ENCODE measurements around the gene NCOA1.

NCOA1 gene

GRCh38 chr2:24642351-24642750 is 151.3 kb downstream of the NCOA1 start:
- Histone ChIP-seq H3K27me3 (replicated peaks in 2 of 5; ENCODE audit: control insufficient read depth in 4 of 5, insufficient read depth in 5 of 5, low read length in 4 of 5) (no peaks in the 10 kb centered on the region), H3K9me3 (ENCODE audit: control extremely low read depth in 1 of 5, control insufficient read depth in 4 of 5, insufficient read depth in 2 of 5, low read depth in 1 of 5, low read length in 4 of 5) (peaks cover 0 to 9% (median 0%) of the 10 kb centered on the region in 5 experiments), H3K36me3 (ENCODE audit: control insufficient read depth in 4 of 4, insufficient read depth in 4 of 4, low read length in 3 of 4) (peaks cover 0 to 4% (median 1%) of the 10 kb centered on the region in 4 experiments), H3K4me3 (ENCODE audit: control insufficient read depth in 1 of 7, extremely low read depth in 1 of 7, insufficient read depth in 4 of 7, low read depth in 2 of 7, low read length in 6 of 7) (no peak overlapping the region), H3K27ac (ENCODE audit: insufficient read depth in 1 of 2, low read depth in 1 of 2, low read length in 2 of 2, poor library complexity in 1 of 2, severe bottlenecking in 2 of 2) (no peak overlapping the region), H3K4me1 (ENCODE audit: control extremely low read depth in 1 of 4, control insufficient read depth in 4 of 4, insufficient read depth in 4 of 4, low read length in 3 of 4) (no peaks in the 10 kb centered on the region)
- DNase-seq: no peak
- WGBS (ENCODE audit: insufficient coverage): no CpG with 5 or more reads among the region's 1 CpG
- CTCF ChIA-PET: no interaction called here
- POLR2A ChIA-PET: no interaction called here

- WGBS (ENCODE audit: insufficient coverage): 100% methylated on average over 1 of the region's 1 CpG
- ChIA-PET CTCF (interaction anchor here (0.6 to 1.1 kb wide), 2 partner anchors 118 to 181 kb away, joined by 3 read pairs; no protein-coding TSS in a partner anchor), POLR2A (no interaction called here)
- no peak overlapping the region for H3K27ac ChIP-seq (ENCODE audit: insufficient read depth in 1 of 2, low read depth in 1 of 2, low read length in 2 of 2, poor library complexity in 1 of 2, severe bottlenecking in 2 of 2)
- no peaks in the 10 kb centered on the region for H3K27me3 ChIP-seq (replicated peaks in 2 of 5; ENCODE audit: control insufficient read depth in 4 of 5, insufficient read depth in 5 of 5, low read length in 4 of 5)
- peaks cover 0 to 8% (median 0%) of the 10 kb centered on the region in 5 experiments for H3K9me3 ChIP-seq (ENCODE audit: control extremely low read depth in 1 of 5, control insufficient read depth in 4 of 5, insufficient read depth in 2 of 5, low read depth in 1 of 5, low read length in 4 of 5)
- H3K36me3 ChIP-seq (ENCODE audit: control insufficient read depth in 4 of 4, insufficient read depth in 4 of 4, low read length in 3 of 4): peaks cover 0 to 4% (median 1%) of the 10 kb centered on the region in 4 experiments
- H3K4me3 ChIP-seq (ENCODE audit: control insufficient read depth in 1 of 7, extremely low read depth in 1 of 7, insufficient read depth in 4 of 7, low read depth in 2 of 7, low read length in 6 of 7): no peak overlapping the region
- no peak for DNase-seq
- no peaks in the 10 kb centered on the region for H3K4me1 ChIP-seq (ENCODE audit: control extremely low read depth in 1 of 4, control insufficient read depth in 4 of 4, insufficient read depth in 4 of 4, low read length in 3 of 4)
Measured at GRCh38 chr2:24643051-24643450, 152.0 kb downstream of the NCOA1 start.

DNA sequence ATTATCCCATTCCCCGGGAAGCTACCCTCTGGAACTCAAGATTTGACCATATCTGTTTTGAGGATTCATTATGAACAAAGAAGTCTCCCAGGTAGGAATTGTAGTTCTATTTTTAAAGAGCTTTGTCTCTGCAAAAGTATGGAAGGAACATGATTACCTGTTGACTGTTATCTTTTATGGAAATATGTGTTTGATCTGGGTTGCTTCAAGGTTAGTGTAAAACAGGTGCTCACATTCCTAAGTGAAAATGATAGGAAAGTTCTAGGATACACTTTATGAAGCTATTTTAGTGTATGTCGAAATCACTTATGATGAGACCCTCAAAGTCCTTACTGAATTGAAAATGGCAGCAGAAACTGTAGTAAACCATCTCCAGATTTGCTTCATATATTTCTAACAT is 153.0 kb downstream of the NCOA1 start:
- Histone ChIP-seq H3K4me1 (ENCODE audit: control extremely low read depth in 1 of 4, control insufficient read depth in 4 of 4, insufficient read depth in 4 of 4, low read length in 3 of 4) (no peaks in the 10 kb centered on the region), H3K4me3 (ENCODE audit: control insufficient read depth in 1 of 7, extremely low read depth in 1 of 7, insufficient read depth in 4 of 7, low read depth in 2 of 7, low read length in 6 of 7) (no peak overlapping the region), H3K9me3 (ENCODE audit: control extremely low read depth in 1 of 5, control insufficient read depth in 4 of 5, insufficient read depth in 2 of 5, low read depth in 1 of 5, low read length in 4 of 5) (peaks cover 0 to 2% (median 0%) of the 10 kb centered on the region in 5 experiments), H3K27me3 (replicated peaks in 2 of 5; ENCODE audit: control insufficient read depth in 4 of 5, insufficient read depth in 5 of 5, low read length in 4 of 5) (no peaks in the 10 kb centered on the region), H3K27ac (ENCODE audit: insufficient read depth in 1 of 2, low read depth in 1 of 2, low read length in 2 of 2, poor library complexity in 1 of 2, severe bottlenecking in 2 of 2) (no peak overlapping the region), H3K36me3 (ENCODE audit: control insufficient read depth in 4 of 4, insufficient read depth in 4 of 4, low read length in 3 of 4) (peaks cover 0 to 2% (median under 1%) of the 10 kb centered on the region in 4 experiments)
- DNase-seq: no peak
- POLR2A ChIA-PET: no interaction called here
- CTCF ChIA-PET: interaction anchor here (1.1 kb wide), 1 partner anchor 182 kb away, joined by 3 read pairs; no protein-coding TSS in a partner anchor
- WGBS (ENCODE audit: insufficient coverage): no CpG with 5 or more reads among the region's 2 CpGs

GRCh38 chr2:24650997-24651642 is 160.1 kb downstream of the NCOA1 start:
- no peaks in the 10 kb centered on the region for H3K9me3 ChIP-seq (ENCODE audit: control extremely low read depth in 1 of 5, control insufficient read depth in 4 of 5, insufficient read depth in 2 of 5, low read depth in 1 of 5, low read length in 4 of 5)
- H3K4me3 ChIP-seq (ENCODE audit: control insufficient read depth in 1 of 7, extremely low read depth in 1 of 7, insufficient read depth in 4 of 7, low read depth in 2 of 7, low read length in 6 of 7): no peak overlapping the region
- ChIA-PET CTCF (no interaction called here), POLR2A (interaction anchor here (0.6 kb wide), 1 partner anchor 143 kb away, joined by 3 read pairs; no protein-coding TSS in a partner anchor)
- no peak overlapping the region for H3K27ac ChIP-seq (ENCODE audit: insufficient read depth in 1 of 2, low read depth in 1 of 2, low read length in 2 of 2, poor library complexity in 1 of 2, severe bottlenecking in 2 of 2)
- no peak for DNase-seq
- H3K4me1 ChIP-seq (ENCODE audit: control extremely low read depth in 1 of 4, control insufficient read depth in 4 of 4, insufficient read depth in 4 of 4, low read length in 3 of 4): no peaks in the 10 kb centered on the region
- no peaks in the 10 kb centered on the region for H3K36me3 ChIP-seq (ENCODE audit: control insufficient read depth in 4 of 4, insufficient read depth in 4 of 4, low read length in 3 of 4)
- no peaks in the 10 kb centered on the region for H3K27me3 ChIP-seq (replicated peaks in 2 of 5; ENCODE audit: control insufficient read depth in 4 of 5, insufficient read depth in 5 of 5, low read length in 4 of 5)

- CTCF ChIA-PET: no interaction called here
- Histone ChIP-seq H3K27me3 (replicated peaks in 2 of 5; ENCODE audit: control insufficient read depth in 4 of 5, insufficient read depth in 5 of 5, low read length in 4 of 5) (no peaks in the 10 kb centered on the region), H3K9me3 (ENCODE audit: control extremely low read depth in 1 of 5, control insufficient read depth in 4 of 5, insufficient read depth in 2 of 5, low read depth in 1 of 5, low read length in 4 of 5) (no peaks in the 10 kb centered on the region), H3K4me3 (ENCODE audit: control insufficient read depth in 1 of 7, extremely low read depth in 1 of 7, insufficient read depth in 4 of 7, low read depth in 2 of 7, low read length in 6 of 7) (no peak overlapping the region), H3K4me1 (ENCODE audit: control extremely low read depth in 1 of 4, control insufficient read depth in 4 of 4, insufficient read depth in 4 of 4, low read length in 3 of 4) (no peaks in the 10 kb centered on the region), H3K36me3 (ENCODE audit: control insufficient read depth in 4 of 4, insufficient read depth in 4 of 4, low read length in 3 of 4) (no peaks in the 10 kb centered on the region), H3K27ac (ENCODE audit: insufficient read depth in 1 of 2, low read depth in 1 of 2, low read length in 2 of 2, poor library complexity in 1 of 2, severe bottlenecking in 2 of 2) (no peak overlapping the region)
- POLR2A ChIA-PET: interaction anchor here (0.6 kb wide), 1 partner anchor 144 kb away, joined by 3 read pairs; no protein-coding TSS in a partner anchor
- no peak for DNase-seq
Measured at GRCh38 chr2:24651643-24652003, 160.6 kb downstream of the NCOA1 start.

- no peaks in the 10 kb centered on the region for H3K27me3 ChIP-seq (replicated peaks in 2 of 5; ENCODE audit: control insufficient read depth in 4 of 5, insufficient read depth in 5 of 5, low read length in 4 of 5)
- H3K4me1 ChIP-seq (ENCODE audit: control extremely low read depth in 1 of 4, control insufficient read depth in 4 of 4, insufficient read depth in 4 of 4, low read length in 3 of 4): no peaks in the 10 kb centered on the region
- no peak overlapping the region for H3K27ac ChIP-seq (ENCODE audit: insufficient read depth in 1 of 2, low read depth in 1 of 2, low read length in 2 of 2, poor library complexity in 1 of 2, severe bottlenecking in 2 of 2)
- ChIA-PET POLR2A (interaction anchor here (0.5 kb wide), 1 partner anchor 245 kb away, joined by 3 read pairs; no protein-coding TSS in a partner anchor), CTCF (no interaction called here)
- H3K4me3 ChIP-seq (ENCODE audit: control insufficient read depth in 1 of 7, extremely low read depth in 1 of 7, insufficient read depth in 4 of 7, low read depth in 2 of 7, low read length in 6 of 7): no peak overlapping the region
- no CpG with 5 or more reads among the region's 3 CpGs for WGBS (ENCODE audit: insufficient coverage)
- H3K9me3 ChIP-seq (ENCODE audit: control extremely low read depth in 1 of 5, control insufficient read depth in 4 of 5, insufficient read depth in 2 of 5, low read depth in 1 of 5, low read length in 4 of 5): no peaks in the 10 kb centered on the region
- DNase-seq: no peak
- no peaks in the 10 kb centered on the region for H3K36me3 ChIP-seq (ENCODE audit: control insufficient read depth in 4 of 4, insufficient read depth in 4 of 4, low read length in 3 of 4)
Measured at GRCh38 chr2:24652265-24653182, 161.5 kb downstream of the NCOA1 start.

- Histone ChIP-seq H3K27me3 (replicated peaks in 2 of 5; ENCODE audit: control insufficient read depth in 4 of 5, insufficient read depth in 5 of 5, low read length in 4 of 5) (no peaks in the 10 kb centered on the region), H3K4me3 (ENCODE audit: control insufficient read depth in 1 of 7, extremely low read depth in 1 of 7, insufficient read depth in 4 of 7, low read depth in 2 of 7, low read length in 6 of 7) (no peak overlapping the region), H3K36me3 (ENCODE audit: control insufficient read depth in 4 of 4, insufficient read depth in 4 of 4, low read length in 3 of 4) (peaks cover 0 to 7% (median 4%) of the 10 kb centered on the region in 4 experiments), H3K27ac (ENCODE audit: insufficient read depth in 1 of 2, low read depth in 1 of 2, low read length in 2 of 2, poor library complexity in 1 of 2, severe bottlenecking in 2 of 2) (no peak overlapping the region), H3K9me3 (ENCODE audit: control extremely low read depth in 1 of 5, control insufficient read depth in 4 of 5, insufficient read depth in 2 of 5, low read depth in 1 of 5, low read length in 4 of 5) (no peaks in the 10 kb centered on the region), H3K4me1 (ENCODE audit: control extremely low read depth in 1 of 4, control insufficient read depth in 4 of 4, insufficient read depth in 4 of 4, low read length in 3 of 4) (no peaks in the 10 kb centered on the region)
- POLR2A ChIA-PET: no interaction called here
- DNase-seq: no peak
- CTCF ChIA-PET: interaction anchor here (1.1 kb wide), 1 partner anchor 168 kb away, joined by 3 read pairs; no protein-coding TSS in a partner anchor
- WGBS (ENCODE audit: insufficient coverage): no CpG with 5 or more reads among the region's 2 CpGs
Measured at GRCh38 chr2:24657818-24658217, 166.8 kb downstream of the NCOA1 start.

Data from common myeloid progenitor, CD34-positive (primary cell).